ENCODE data around the gene CTRB2.
"Not testable (repeated sequence)": the region's sequence is repeated elsewhere in the genome, so short reads cannot be mapped to it uniquely, and the experiment has no call there.

The CTRB2 gene

DNA sequence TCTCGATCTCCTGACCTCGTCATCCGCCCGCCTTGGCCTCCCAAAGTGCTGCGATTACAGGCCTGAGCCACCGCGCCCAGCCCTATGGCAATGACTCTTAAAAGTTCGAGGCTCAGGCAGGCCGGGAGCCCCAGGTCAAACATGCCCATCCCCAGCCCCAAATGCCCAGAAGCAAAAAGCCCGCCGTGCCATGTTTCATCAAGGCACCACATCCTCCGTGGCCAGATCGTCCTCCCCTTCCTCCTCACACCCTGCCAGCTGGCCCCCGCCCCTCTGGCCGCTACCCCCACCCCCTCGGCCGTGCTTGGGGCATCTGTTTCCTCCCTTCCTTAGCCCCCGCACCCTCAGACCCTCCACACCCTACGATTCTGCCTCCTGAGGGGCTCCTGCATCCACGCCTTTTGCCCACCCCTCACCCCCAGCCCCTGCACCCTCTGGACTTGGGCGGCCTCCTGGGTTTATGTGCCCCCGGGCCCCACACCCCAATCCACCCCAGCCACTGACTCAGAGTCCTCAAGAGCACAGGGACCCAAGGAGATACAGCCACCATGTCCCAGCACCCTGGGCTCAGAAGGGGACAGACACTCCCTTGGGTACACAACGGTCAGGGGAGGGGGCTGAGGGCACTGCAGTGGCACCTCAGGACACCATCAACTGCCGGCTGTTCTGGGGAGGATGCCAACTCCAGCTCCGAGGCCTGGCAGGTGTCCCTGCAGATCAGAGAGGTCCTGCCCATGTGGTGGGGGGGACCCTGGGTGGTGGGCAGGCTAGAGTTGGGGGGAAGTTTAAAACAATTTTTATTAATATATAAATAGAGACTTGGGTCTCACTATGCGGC, 18.9 kb upstream of the CTRB2 start:
- DNase-seq: no peak

DNA sequence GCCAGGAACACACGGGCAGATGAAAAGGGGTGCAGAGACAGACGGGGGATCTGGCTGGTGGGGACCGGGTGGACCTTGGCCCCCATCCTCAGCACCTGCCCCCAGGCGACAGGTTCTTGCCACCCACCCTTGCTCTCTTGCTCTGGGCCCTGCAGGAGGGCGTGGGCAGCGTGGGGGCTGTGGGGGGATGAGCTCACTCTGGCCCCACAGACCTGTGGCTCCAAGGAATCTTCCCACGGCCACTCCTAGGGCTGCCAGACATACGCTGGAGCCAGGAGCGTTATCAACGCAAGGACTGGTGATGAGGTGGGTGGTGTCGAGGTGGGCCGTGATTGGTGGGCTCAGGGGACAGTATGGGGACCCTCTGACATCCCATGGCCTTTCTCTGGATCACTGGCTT, 18.1 kb upstream of the CTRB2 start:
- DNase-seq: no peak

DNA sequence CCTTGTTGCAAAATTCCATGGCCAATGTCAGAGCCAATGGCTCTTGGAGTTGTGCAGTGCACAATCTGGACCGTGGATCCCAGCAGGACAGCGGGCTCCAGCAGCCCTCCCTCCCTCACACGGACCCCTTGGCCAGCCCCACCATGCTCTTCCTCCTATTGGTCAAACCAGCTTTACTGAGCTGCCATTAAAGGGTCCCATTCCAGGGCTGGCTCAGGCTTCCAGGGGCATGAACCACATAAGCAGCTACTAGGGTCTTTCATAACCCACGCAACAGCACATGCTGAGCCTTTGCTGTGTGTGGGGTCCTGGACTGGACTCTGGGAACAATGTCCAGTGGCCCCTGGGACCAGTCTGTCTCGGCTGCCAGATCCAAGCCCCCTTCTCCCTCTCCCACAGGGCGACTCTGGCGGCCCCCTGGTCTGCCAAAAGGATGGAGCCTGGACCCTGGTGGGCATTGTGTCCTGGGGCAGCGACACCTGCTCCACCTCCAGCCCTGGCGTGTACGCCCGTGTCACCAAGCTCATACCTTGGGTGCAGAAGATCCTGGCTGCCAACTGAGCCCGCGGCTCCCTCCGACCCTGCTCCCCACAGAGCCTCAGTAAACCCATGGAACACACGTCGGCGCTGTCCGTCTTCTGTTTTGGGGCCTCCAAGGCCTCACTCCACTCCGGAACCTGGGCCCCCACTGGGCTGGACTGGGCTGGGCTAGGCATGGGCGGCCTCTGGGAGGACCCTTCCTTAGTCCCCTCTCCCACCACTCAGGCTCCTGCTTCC, 17.5 kb upstream of the CTRB2 start:
- DNase-seq: no peak

DNA sequence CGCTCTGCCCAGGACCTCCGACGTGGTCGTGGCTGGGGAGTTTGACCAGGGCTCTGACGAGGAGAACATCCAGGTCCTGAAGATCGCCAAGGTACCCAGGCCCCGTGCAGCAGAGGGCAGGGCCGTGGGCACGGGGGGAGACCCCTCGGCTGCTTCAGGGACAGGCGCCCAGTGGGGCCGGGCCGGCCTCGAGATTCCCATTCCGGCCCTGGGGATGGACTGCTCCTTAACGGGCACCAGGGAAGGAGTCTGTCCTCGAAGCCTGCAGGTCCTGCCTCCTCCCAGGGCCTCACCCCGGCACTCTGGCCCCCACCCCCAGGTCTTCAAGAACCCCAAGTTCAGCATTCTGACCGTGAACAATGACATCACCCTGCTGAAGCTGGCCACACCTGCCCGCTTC, 16.2 kb upstream of the CTRB2 start:
- DNase-seq: not testable (repeated sequence)

DNA sequence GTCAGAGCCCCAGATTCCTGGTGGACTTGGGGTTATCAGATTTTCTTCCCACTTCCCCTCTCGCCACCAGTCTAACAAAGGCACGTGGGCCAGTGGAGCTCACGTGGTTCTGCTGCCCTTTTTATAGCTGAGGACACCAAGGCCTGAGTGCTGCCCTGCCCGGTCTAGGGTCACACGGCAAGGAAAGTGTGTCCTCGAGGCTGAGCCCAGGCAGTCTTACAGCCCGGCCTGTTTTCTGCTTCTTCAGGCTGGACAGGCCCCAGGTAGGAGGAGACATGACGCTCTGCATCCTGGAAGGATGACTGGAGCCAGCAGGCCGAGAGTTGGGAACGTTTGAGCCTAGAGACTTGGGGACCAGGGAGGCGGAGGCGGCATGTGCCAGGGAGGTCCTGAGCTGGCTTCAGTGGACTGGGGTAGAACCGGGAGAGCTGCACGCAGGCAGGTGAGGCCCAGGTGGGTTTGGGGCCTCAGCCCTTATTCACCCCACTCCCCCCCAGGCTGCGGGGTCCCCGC, 15.4 kb upstream of the CTRB2 start:
- DNase-seq: no peak

DNA sequence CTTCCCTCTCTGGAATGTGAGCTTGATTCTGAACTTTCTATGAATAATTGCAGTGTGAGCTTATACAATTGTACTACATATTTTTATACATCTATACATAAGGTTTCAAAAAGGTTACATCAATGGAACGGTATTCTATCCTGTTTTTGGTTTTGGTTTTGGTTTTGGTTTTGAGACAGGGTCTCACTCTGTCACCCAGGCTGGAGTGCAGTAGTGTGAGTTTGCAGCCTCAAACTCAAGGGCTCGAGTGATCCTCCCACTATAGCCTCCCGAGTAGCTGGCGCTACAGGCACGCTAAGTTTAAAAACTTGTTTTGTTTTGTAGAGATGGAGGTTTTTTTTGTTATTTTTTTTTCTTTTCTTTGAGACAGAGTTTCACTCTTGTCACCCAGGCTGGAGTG, 12.9 kb upstream of the CTRB2 start:
- DNase-seq: peak in 1 of 2 donors; percentile 22

DNA sequence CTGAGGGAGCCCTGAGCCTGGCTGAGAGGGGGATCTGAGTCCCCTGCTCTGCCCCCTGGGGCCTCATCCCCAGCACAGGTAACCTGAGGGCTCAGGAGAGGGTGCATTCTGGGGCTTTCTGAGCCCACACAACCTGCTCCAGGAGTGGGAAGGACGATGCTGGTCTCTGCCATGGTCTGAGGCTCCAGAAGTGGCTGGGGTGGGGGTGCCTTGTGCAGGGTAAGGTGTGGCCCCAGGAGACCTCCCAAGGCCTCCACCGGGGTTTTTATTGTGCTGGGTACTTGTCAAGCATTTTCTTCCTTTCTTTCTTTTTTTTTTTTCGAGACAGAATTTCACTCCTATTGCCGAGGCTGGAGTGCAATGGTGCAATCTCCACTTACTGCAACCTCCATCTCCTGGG, 12.1 kb upstream of the CTRB2 start:
- no peak for DNase-seq

DNA sequence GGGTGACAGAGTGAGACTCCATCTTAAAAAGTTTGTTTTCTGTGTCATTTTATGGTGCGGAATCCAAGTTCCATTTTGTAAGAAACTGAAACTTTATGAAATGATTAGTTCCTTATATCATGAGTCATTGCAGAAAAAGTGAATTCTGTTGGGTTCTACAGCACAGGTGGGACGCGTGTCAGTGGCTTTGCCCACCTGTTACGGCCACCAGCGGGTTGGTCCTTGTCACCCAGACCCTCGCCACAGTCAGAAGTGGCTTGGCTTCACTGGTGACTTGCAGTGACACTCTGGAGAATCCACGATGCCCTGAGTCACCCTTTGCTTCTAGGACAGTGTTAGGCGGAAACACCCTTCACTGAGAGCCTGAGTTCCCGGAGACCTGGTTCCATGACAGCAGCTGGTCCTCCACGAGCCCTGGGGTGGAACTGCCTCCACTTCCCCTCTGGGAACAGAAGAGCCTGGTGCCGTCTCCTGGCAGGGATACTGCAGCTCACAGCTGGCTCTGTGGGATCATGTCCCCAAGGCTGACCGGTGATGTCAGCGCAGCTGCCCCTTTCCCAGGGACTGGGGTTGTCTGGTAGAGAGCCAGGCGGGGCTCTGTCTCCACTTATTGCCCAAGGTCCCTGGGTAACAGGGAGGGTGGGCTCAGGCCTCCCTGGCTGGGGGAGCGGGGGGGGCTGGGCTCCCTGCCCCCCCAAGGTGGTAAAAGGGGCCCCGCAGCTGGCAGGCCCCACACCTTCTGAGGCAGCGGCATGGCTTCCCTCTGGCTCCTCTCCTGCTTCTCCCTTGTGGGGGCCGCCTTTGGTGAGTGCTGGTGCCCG, 11.5 kb upstream of the CTRB2 start, which contains the start of gene CTRB1:
CTRB1 (plus strand) TSS at position 733 of the 821 bp plus-strand sequence; CDS start at position 753, 20 bp downstream.
- no peak for DNase-seq

DNA sequence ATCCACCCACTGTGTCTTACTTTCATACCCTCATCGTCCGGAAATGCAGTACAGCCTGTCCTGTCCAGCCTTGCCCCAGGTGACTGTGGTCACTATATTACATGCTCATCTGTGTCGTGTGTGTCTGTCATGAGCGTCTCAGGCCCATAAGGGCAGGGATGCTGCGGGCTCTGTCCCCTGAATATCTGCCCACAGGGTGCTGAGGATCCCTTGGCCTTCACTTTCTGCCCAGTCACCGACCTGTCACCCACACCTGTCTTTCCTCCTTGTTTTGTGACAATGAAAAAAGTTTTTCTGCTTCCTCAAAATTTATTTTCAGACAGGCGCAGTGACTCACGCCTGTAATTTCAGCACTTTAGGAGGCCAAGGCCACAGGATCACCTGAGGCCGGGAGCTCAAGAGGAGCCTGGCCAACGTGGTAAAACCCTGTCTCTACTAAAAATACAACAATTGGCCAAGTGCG, 10.5 kb upstream of the CTRB2 start:
- no peak for DNase-seq

DNA sequence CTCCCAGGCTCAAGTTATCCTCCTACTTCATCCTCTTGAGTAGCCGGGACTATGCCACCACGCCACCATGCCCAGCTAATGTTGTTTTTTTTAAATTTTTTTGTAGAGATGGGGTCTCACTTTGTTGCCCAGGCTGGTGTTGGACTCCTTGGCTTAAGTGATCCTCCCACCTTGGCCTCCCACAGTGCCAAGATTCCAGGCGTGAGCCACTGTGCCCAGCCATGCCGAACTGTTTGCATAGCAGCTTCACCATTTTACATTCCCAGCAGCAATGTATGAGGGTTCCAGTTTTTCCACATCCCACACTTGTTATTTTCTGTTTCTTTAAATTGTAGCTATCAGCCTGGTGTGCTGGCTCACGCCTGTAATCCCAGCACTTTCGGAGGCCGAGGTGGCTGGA, 9.6 kb upstream of the CTRB2 start:
- no peak for DNase-seq

DNA sequence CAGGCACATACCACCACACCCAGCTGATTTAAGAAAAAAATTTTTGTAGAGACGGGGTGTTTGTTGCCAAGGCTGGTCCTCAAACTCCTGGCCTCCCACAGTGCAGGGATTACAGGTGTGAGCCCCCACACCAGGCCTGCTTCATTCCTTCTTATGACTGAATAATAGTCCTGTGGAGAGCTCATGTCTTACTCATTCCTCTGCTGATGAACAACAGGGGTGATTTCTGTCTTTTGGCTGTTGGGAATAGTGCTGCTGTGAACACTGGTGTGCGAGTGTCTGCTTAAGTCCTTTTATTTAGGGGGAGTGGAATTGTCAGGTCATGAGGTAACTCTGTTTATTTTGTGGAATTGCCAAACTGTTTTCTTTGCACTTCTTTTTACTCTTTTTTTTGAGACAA, 9.2 kb upstream of the CTRB2 start:
- no peak for DNase-seq

DNA sequence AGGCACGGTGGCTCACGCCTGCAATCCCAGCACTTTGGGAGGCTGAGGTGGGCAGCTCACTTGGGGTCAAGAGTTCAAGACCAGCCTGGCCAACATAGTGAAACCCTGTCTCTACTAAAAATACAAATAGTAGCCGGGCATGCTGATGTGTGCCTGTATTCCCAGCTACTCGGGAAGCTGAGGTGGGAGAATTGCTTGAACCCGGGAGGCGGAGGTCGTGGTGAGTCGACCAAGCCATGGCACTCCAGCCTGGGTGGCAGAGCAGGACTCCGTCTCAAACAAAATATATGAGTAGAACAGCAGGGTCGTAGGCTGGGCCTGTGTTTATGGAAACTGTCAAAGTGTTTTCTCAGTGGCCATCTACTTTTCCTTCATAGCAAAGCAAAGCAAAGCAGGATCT, 4.3 kb upstream of the CTRB2 start:
- DNase-seq: not testable (repeated sequence)

DNA sequence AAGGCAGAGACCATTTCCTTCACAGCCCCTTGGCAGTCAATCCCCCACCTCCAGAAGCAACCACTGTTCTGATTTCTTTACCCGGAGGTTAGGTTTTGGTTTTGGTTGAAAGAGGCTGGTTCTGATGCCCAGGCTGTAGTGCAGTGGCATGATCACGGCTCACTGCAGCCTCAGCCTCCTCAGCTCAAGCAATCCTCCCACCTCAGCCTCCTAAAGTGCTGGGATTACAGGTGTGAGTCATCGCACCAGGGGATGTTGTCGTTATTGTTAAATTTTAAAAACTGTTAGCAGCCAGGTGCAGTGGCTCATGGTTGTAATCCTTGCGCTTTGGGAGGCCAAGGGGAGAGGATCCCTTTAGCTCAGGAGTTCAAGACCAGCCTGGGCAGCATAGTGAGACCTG, 3.0 kb upstream of the CTRB2 start:
- DNase-seq: no peak

DNA sequence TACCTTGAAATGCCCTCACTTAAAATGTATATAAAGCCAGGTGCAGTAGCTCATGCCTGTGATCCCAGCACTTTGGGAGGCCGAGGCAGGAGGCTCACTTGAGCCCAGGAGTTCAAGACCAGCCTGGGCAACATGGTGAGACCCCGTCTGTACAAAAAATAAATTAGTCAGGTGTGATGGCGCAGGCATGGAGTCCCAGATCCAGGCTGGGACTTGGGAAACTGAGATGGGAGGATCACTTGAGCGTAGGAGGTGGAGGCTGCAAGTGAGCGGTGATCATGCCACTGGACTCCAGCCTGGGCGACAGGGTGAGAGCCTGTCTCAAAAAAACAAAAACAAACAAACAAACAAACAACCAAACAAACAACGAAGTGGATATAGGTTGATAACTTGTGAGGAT, 2.6 kb upstream of the CTRB2 start:
- DNase-seq: not testable (repeated sequence)

DNA sequence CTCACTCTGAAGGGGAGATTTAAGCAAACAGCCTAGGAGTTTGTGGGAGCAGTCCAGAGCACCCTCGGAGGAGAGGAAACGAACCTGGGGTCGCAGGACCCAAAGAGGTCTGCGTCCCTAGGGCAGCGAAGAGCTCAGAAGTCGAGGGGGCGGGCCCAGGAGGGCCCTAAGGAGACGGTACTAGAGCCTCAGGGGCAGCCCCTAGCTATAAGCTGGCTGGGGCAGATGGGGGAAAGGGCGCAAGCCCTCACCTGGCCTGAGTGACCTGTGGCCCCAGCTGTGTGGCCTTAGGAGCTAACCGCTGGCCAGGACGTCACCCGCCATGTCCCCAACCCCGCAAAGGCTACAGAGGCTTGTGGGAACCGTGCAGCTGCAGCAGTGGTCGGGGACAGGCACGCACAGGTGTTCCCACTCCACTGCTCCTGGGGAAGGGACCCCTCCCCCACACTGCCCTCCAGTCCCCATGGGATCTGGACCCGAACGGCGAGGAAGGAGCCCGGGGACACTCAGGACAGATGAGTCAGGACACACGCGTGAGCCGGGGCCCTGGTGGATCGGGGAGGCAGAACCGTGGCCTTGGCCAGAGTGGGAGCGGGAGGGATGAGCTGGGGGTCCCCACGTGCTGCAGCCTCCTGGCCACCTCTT, 2.0 kb upstream of the CTRB2 start:
- DNase-seq: no peak

DNA sequence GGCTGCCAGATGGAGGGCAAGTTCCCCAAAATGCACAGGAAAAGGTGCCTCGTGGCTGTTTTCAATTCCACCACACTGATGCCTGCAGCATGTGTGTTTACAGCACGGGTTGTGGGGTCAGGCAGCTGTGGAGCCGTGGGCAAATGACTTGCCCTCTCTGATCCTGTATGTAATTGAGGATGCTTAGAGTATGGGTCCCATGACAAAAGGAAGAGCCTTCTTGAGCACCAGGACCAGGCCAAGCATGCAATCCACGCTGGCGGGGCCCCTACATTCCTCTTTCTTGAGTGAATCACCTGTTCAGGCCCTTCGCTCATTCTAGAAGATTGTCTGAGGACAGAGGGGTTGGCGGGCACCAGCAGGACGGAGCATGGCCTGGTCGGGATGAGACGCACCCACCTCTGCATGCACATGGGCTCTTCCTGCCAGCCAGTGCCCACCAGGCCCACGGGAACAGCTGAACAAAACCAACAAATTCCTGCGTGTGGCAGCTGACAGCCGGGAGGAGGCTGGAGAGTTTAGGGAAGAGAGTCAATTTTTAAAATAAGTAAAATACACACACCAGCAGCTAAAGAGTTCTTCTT, 1.4 kb upstream of the CTRB2 start:
- no peak for DNase-seq

DNA sequence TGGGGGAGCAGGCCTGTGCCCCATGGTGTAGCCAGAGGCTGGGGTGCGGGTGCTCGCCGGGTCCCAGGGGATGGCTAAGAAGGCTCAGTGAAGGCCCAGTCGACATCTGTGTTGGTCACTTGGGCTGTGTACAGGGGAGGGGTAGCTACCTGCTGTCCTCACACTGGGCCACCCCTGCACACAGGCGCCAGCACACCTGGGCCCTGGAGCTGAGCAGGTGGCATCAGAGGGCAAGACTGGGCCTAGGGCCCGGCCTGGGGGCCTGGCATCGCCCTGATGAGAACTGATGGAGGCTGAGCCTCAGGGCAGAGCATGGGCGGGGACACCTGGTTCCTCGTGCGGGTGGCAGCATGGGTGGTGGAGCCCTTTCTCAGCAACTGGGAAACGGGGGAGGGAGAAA, 870 bp upstream of the CTRB2 start:
- no peak for DNase-seq

DNA sequence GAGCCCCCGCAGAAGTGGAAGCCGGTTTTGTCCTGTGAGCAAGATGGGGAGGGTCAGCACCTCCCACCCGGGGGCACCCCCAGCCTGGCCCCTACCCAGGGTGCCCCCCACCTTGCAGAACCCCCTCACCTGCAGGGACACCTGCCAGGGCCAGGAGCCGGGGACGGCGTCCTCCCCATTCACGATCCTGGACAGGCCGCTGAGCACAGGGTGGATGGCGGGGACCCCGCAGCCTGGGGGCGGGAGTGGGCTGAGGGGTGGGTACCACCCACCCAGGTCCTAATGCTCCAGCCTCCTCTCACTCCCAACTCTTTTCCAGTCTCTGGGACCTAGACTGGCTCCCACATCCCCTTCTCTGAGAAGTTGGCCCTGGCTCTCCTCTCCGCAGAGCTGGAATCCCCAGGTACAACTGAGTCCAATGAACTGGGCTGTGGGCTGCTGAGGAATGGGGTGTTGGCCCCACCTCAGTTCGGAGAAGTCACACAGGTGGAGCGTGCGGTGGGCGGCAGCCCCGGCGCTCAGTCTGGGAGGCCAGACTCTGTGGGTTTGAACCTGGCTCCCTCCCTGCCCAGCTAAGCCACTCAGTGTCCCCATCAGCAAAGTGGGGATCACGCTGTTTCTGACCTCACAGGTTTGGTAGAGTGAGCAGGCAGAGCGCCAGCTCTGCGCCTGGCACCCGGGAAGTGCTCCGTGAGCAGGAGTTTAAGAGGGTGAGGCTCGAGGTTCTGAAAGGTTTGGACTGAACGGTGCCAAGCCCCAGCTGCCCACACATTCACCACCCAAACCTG, 806 bp downstream of the CTRB2 start:
- DNase-seq: not testable (repeated sequence)

DNA sequence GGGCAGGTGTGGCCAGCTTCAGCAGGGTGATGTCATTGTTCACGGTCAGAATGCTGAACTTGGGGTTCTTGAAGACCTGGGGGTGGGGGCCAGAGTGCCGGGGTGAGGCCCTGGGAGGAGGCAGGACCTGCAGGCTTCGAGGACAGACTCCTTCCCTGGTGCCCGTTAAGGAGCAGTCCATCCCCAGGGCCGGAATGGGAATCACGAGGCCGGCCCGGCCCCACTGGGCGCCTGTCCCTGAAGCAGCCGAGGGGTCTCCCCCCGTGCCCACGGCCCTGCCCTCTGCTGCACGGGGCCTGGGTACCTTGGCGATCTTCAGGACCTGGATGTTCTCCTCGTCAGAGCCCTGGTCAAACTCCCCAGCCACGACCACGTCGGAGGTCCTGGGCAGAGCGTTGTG, 1.5 kb downstream of the CTRB2 start:
- not testable (repeated sequence) for DNase-seq

DNA sequence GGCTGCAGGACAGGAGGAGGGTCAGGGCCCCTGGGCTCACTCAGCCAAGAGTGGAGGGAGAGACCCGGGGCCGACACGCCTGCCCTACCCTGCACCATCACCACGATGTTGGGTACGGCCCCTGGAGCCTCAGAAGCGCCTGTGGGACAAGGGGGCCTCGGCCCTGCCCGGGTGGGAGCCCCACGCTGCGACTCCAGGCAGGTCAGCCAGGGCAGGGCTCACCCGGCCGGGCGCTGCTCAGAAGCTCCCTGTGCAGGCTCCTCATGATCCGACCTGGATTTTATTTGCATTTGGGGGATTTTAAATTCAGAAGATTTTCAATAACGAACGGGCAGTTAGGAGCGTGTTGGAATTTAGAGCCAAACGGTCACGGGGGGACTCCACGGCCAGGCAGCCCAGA, 2.1 kb downstream of the CTRB2 start:
- not testable (repeated sequence) for DNase-seq

DNA sequence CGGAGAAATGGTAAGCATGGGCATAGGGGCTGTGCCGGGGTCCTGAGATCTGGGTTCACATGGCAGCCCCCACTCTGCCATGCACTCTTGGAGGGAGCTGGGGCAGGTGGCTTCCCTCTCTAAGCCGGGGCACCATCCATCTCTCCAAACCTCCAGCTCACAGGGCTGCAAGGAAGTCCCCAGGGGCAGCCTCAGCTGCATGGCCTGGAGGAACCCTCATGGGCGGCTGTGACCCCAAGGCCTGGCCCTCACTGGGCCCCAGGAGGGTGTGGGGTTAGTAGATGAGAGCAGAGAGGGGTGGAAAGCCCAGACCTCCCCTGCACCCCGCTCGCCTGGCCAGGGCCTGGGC, 2.6 kb downstream of the CTRB2 start:
- DNase-seq: no peak
